Measurements from ENCODE around the gene NAA10.

The NAA10 gene

DNA sequence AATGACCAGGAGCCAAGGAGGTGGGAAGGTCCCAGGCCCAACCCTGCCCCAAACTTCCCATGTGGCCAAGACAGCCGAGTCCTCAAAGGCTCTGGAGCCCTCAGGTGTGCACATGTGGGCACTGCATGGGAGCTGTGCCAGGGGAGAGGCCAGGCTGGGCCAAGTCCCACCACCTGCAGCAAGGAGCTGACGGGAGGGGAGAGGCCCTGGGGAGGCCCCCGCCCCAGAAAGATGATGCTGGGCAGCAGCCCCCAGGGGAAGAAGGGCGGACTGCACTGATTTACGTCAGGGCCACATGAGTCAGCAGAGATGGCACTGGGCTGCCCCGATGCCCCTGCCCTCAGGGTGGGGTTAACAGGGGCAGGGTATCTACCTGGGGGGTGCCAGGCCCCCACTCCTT, 50.2 kb downstream of the NAA10 start:
- no peak for DNase-seq (ENCODE audit: low read depth in 3 of 3)

DNA sequence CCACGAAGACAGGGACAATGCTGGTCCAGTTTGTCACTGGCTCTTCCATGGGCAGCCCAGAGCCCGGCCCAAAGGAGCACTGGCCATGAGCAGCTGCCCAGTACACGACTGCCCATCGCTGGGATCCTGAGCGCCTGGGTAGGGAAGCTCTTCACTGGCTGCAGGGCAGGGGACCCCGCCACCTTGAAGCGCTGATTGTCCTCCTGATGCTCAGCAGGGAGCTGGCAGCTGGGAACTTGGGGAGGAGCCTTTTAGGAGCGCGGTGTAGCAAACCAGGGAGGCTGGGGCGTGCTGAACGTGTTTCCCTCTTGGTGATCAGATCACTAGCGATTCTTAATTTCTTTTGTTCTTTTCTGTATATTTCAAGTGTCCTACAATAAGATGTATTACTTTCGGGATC, 50.7 kb downstream of the NAA10 start:
- no peak for DNase-seq (ENCODE audit: low read depth in 3 of 3)

- DNase-seq (ENCODE audit: low read depth in 3 of 3): no peak
Measured at GRCh38 chrX:153883163-153883843, 51.5 kb downstream of the NAA10 start.

DNA sequence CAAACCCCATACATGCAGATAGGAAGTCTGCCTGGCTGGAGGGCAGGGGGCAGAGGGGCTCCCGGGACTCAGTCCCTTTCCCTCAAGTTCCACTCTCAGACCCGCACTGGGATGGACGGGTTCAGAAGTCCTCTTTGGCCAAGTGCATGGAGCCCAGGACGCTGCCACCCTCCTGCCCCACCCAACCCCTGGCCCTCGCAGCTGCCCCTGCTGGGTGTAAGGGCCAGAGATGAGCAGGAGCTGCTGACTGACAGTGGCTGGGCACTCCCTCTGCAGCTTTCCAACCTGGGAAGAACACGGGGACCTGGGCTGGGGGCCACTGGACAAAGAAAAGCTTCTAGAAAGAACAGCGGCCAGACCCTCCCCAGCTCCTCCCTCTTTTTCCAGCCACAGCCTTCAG, 52.3 kb downstream of the NAA10 start:
- DNase-seq (ENCODE audit: low read depth in 3 of 3): no peak

- DNase-seq (ENCODE audit: low read depth in 3 of 3): no peak
Measured at GRCh38 chrX:153882086-153882498, 52.7 kb downstream of the NAA10 start.

- no peak for DNase-seq (ENCODE audit: low read depth in 3 of 3)
Measured at GRCh38 chrX:153881281-153881680, 53.6 kb downstream of the NAA10 start.

GRCh38 chrX:153880440-153880815, 54.4 kb downstream of the NAA10 start:
- no peak for DNase-seq (ENCODE audit: low read depth in 3 of 3)

GRCh38 chrX:153879741-153880439, 54.9 kb downstream of the NAA10 start:
- no peak for DNase-seq (ENCODE audit: low read depth in 3 of 3)

Measured in stimulated activated CD4-positive, alpha-beta T cell treated with anti-CD3 and anti-CD28 coated beads, TNF-alpha, amount 100 ng/mL, for 4 hours (primary cell).